PC-9 (cell line): ENCODE measurements around the gene KLHL41.

ENCODE experiments used
- EZH2 ChIP-seq: fragments of 200-600 bp; sonication (generic); IDR thresholded peaks from 2 replicates; pipeline ENCODE4 v1.8.0; 2017; ENCODE audit warnings: antibody characterized with exemption, low read depth
- TF ChIP-seq, protein P1 (sequence below): fragments of 200-600 bp; sonication (generic); conservative IDR thresholded peaks from 2 replicates; pipeline ENCODE4 v1.6.1; 2017; ENCODE audit warnings: mixed run types, antibody characterized with exemption, mild to moderate bottlenecking, moderate library complexity

DNA sequence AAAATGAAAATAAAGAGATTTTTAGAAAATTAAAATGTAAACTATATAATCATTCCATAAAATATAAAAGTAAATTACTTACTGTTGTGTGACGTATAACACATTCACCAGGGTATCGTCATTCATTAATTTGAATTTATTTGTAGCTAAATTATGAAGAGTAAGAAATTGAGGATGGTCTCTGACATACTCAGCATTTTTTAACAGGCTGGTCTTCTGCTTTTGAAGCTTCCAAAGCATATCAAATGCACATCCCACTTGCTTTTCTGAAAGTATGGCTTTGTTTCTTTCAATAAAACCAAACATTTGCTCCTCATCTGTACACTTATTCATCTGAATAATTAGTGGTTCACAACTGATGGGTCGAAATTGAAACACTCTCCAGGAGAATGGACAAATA is 62.1 kb downstream of the KLHL41 start:
- TF ChIP-seq, protein P1, sequence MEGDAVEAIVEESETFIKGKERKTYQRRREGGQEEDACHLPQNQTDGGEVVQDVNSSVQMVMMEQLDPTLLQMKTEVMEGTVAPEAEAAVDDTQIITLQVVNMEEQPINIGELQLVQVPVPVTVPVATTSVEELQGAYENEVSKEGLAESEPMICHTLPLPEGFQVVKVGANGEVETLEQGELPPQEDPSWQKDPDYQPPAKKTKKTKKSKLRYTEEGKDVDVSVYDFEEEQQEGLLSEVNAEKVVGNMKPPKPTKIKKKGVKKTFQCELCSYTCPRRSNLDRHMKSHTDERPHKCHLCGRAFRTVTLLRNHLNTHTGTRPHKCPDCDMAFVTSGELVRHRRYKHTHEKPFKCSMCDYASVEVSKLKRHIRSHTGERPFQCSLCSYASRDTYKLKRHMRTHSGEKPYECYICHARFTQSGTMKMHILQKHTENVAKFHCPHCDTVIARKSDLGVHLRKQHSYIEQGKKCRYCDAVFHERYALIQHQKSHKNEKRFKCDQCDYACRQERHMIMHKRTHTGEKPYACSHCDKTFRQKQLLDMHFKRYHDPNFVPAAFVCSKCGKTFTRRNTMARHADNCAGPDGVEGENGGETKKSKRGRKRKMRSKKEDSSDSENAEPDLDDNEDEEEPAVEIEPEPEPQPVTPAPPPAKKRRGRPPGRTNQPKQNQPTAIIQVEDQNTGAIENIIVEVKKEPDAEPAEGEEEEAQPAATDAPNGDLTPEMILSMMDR = no peak
- no peak for TF ChIP-seq EZH2
